BLaER1 treated with 17β-estradiol and CSF1 and Interleukin-3, amounts not matched to agents 10 nM and 100 nM (cell line): ENCODE measurements around the gene NT5M.

ENCODE experiments used
- H3K27ac ChIP-seq, 11 experiments: shearing (Covaris generic); formaldehyde crosslinking; 2 replicates each; pipeline ENCODE4 v1.8.1; 2022
- H3K27me3 ChIP-seq, 11 experiments: shearing (Covaris generic); formaldehyde crosslinking; 2 replicates each; pipeline ENCODE4 v1.8.1; 2022
- H3K36me3 ChIP-seq, 11 experiments: shearing (Covaris generic); formaldehyde crosslinking; 2 replicates each; pipeline ENCODE4 v1.8.1; 2022
- H3K4me1 ChIP-seq, 10 experiments: shearing (Covaris generic); formaldehyde crosslinking; 2 replicates each; pipeline ENCODE4 v1.8.1; 2022
- H3K4me2 ChIP-seq, 11 experiments: shearing (Covaris generic); formaldehyde crosslinking; 2 replicates each; pipeline ENCODE4 v1.8.1; 2022
- H3K4me3 ChIP-seq, 10 experiments: shearing (Covaris generic); formaldehyde crosslinking; 2 replicates each; pipeline ENCODE4 v1.8.1; 2022
- H3K9ac ChIP-seq, 11 experiments: shearing (Covaris generic); formaldehyde crosslinking; 2 replicates each; pipeline ENCODE4 v1.8.1; 2022
- H3K9me3 ChIP-seq, 11 experiments: shearing (Covaris generic); formaldehyde crosslinking; replicated peaks in 1 of 11; 2 replicates each; pipeline ENCODE4 v1.8.1; 2022
- H4K20me1 ChIP-seq, 11 experiments: shearing (Covaris generic); formaldehyde crosslinking; 2 replicates each; pipeline ENCODE4 v1.8.1; 2022
- Cebpa-rat ChIP-seq, 11 experiments: shearing (Covaris generic); IDR thresholded peaks; 2 replicates each; pipeline ENCODE4 v1.8.1; 2022

NT5M gene

GRCh38 chr17:17362540-17362930 lies 59.4 kb downstream of the NT5M start:
- Histone ChIP-seq H3K36me3 (no peaks in the 10 kb centered on the region), H3K27me3 (no peaks in the 10 kb centered on the region), H3K4me2 (no peak overlapping the region), H4K20me1 (no peaks in the 10 kb centered on the region), H3K4me1 (peaks cover 0 to 6% (median 0%) of the 10 kb centered on the region in 10 experiments; a peak in 1 of 20 replicates), H3K4me3 (no peak overlapping the region), H3K9me3 (peaks cover 30 to 40% (median 38%) of the 10 kb centered on the region in 11 experiments), H3K9ac (no peak overlapping the region), H3K27ac (no peak overlapping the region)
- no peak for TF ChIP-seq Cebpa-rat (IDR thresholded peaks at IDR 0.05)

DNA sequence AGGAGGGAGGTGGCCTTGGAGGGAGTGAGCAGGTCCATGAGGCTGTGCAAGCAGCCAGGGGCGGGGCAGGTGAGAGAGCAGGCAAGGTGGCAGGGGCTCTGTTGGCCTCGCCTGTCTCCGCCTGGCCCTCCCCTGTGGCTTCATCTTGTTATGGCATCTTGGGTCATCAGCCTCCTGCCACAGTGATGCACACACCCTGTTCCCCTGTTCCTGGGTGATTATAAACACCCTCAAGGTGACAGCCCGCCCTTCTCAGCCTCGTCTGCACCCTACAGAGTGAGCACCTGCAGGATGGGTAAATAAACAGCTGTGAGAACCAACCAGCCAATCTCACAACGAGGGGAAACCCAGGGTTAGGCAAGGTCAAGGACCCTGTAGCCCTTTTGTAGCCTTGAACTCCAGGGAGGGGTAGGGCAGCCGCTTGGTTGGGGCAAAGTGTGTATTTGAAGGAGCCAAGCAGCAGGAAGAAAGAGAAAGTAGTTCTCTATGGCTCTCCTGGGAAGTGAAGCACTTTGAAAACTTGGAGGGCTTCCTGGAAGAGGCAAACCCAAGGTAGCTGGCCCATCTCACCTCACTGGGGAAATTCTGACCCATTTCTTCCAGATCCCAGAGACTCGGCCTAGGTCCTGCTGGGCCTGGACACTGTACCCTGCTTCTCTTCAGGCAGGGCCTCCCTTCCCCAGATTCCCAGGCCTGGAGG lies 60.6 kb downstream of the NT5M start:
- H4K20me1 ChIP-seq, result no peaks in the 10 kb centered on the region
- H3K4me1 ChIP-seq, result peaks cover 0 to 6% (median 0%) of the 10 kb centered on the region in 10 experiments; a peak in 1 of 20 replicates
- H3K4me3 ChIP-seq, result no peak overlapping the region
- no peak overlapping the region for H3K27ac ChIP-seq
- no peak overlapping the region for H3K4me2 ChIP-seq
- peaks cover 30 to 38% (median 35%) of the 10 kb centered on the region in 11 experiments for H3K9me3 ChIP-seq
- no peaks in the 10 kb centered on the region for H3K36me3 ChIP-seq
- no peak overlapping the region for H3K9ac ChIP-seq
- no peaks in the 10 kb centered on the region for H3K27me3 ChIP-seq
- TF ChIP-seq Cebpa-rat (IDR thresholded peaks at IDR 0.05), result no peak

DNA sequence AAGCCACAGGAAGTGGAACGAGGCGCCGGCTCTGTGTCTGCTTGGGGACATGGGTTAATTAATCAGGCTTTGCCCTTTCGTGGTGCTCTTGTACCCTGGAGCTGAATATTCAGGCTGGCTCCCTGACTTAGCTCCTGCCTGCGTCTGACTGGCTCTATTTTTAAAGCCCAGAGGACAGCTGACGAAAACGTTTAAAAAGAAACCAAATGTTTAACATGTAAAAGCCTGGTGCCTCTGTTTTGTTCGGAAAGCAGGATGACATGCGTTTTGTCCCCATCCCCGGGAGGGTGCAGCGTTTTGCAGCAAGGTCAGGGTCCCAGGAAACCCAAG lies 61.1 kb downstream of the NT5M start:
- Histone ChIP-seq H3K27ac (no peak overlapping the region), H3K36me3 (no peaks in the 10 kb centered on the region), H4K20me1 (no peaks in the 10 kb centered on the region), H3K4me1 (peaks cover 0 to 6% (median 0%) of the 10 kb centered on the region in 10 experiments; a peak in 1 of 20 replicates), H3K9ac (no peak overlapping the region; a peak in 1 of 22 replicates), H3K27me3 (no peaks in the 10 kb centered on the region), H3K4me2 (no peak overlapping the region), H3K9me3 (peaks cover 25 to 33% (median 30%) of the 10 kb centered on the region in 11 experiments), H3K4me3 (no peak overlapping the region)
- no peak for TF ChIP-seq Cebpa-rat (IDR thresholded peaks at IDR 0.05)

- Histone ChIP-seq H3K4me3 (no peak overlapping the region), H3K9me3 (peaks cover 12 to 20% (median 17%) of the 10 kb centered on the region in 11 experiments), H3K27me3 (no peaks in the 10 kb centered on the region), H3K36me3 (no peaks in the 10 kb centered on the region), H3K9ac (no peak overlapping the region), H4K20me1 (no peaks in the 10 kb centered on the region), H3K4me1 (peaks cover 0 to 6% (median 0%) of the 10 kb centered on the region in 10 experiments; a peak in 1 of 20 replicates), H3K27ac (no peak overlapping the region), H3K4me2 (no peak overlapping the region)
- TF ChIP-seq Cebpa-rat (IDR thresholded peaks at IDR 0.05), result no peak
Observed at GRCh38 chr17:17365476-17366110, 62.4 kb downstream of the NT5M start.

GRCh38 chr17:17366235-17366634 lies 63.1 kb downstream of the NT5M start:
- H3K9ac ChIP-seq, result no peak overlapping the region
- H3K36me3 ChIP-seq, result no peaks in the 10 kb centered on the region
- peaks cover 0 to 6% (median 0%) of the 10 kb centered on the region in 10 experiments; a peak in 1 of 20 replicates for H3K4me1 ChIP-seq
- no peaks in the 10 kb centered on the region for H3K27me3 ChIP-seq
- no peak for TF ChIP-seq Cebpa-rat (IDR thresholded peaks at IDR 0.05)
- H3K27ac ChIP-seq, result no peak overlapping the region
- no peaks in the 10 kb centered on the region for H4K20me1 ChIP-seq
- no peak overlapping the region for H3K4me2 ChIP-seq
- H3K9me3 ChIP-seq, result peaks cover 8 to 14% (median 13%) of the 10 kb centered on the region in 11 experiments
- no peak overlapping the region for H3K4me3 ChIP-seq

- Histone ChIP-seq H3K4me3 (no peak overlapping the region), H3K9me3 (peaks cover 8 to 14% (median 13%) of the 10 kb centered on the region in 11 experiments), H3K9ac (no peak overlapping the region), H3K27ac (no peak overlapping the region), H3K4me2 (no peak overlapping the region), H3K36me3 (no peaks in the 10 kb centered on the region), H3K27me3 (no peaks in the 10 kb centered on the region), H4K20me1 (no peaks in the 10 kb centered on the region), H3K4me1 (peaks cover 0 to 6% (median 0%) of the 10 kb centered on the region in 10 experiments; a peak in 1 of 20 replicates)
- no peak for TF ChIP-seq Cebpa-rat (IDR thresholded peaks at IDR 0.05)
Observed at GRCh38 chr17:17366941-17367875, 64.0 kb downstream of the NT5M start.

DNA sequence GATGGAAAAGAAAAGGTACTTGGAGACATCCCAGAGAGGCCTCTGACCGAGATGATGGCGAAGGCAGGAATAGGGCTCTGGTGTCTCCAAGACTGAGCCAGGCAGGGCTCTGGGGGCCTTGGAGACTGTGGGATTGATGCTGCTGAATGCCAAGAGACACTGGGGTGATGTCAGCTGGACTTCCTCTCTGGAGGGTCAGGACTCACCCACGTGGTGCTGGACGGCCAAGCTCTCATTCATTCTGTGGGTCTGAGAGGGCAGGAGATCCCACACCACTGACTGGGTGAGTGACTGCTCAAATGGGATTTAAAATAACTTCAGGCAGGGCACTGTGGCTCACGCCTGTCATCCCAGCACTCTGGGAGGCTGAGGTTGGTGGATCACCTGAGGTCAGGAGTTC lies 64.8 kb downstream of the NT5M start:
- Histone ChIP-seq H3K4me1 (peaks cover 0 to 6% (median 0%) of the 10 kb centered on the region in 10 experiments; a peak in 1 of 20 replicates), H3K4me3 (no peak overlapping the region), H3K27ac (no peak overlapping the region)

DNA sequence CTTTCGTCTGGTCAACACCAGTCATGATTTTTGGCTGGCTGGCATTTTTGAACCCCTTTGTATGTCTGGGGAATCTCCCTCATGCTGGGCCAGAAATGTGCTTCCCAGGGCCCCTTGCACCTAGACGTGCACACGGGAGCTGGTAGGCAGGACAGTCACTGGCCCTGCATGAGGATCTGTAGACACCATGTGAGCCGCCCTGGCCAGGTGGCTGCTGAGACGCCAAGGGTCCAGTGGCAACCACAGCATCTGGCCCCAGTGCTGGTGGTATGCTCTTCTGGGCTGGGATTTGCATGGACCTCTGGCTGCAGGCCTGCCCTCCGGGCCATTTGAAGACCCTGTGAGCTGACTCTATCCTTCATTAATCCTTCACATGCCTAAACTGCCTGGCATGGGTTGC lies 67.5 kb downstream of the NT5M start:
- Histone ChIP-seq H3K9ac (no peak overlapping the region), H3K4me3 (no peak overlapping the region), H3K36me3 (no peaks in the 10 kb centered on the region), H3K4me1 (peaks cover 0 to 6% (median 0%) of the 10 kb centered on the region in 10 experiments; a peak in 2 of 20 replicates), H3K9me3 (peaks cover 5 to 11% (median 7%) of the 10 kb centered on the region in 11 experiments), H3K4me2 (no peak overlapping the region), H3K27ac (no peak overlapping the region), H3K27me3 (no peaks in the 10 kb centered on the region), H4K20me1 (no peaks in the 10 kb centered on the region)
- no peak for TF ChIP-seq Cebpa-rat (IDR thresholded peaks at IDR 0.05)

More for the DNA sequence above, 64.8 kb downstream of the NT5M start:
- Histone ChIP-seq H3K9me3 (peaks cover 8 to 14% (median 13%) of the 10 kb centered on the region in 11 experiments), H4K20me1 (no peaks in the 10 kb centered on the region), H3K4me2 (no peak overlapping the region), H3K9ac (no peak overlapping the region), H3K36me3 (no peaks in the 10 kb centered on the region), H3K27me3 (no peaks in the 10 kb centered on the region)
- no peak for TF ChIP-seq Cebpa-rat (IDR thresholded peaks at IDR 0.05)
